GM18526 (cell line): ENCODE data around the gene HCN2.

Experiments
- POLR2A ChIP-seq: IDR thresholded peaks from 3 replicates; pipeline ENCODE4 v1.6.1; 2011; ENCODE audit not compliant: insufficient read length; ENCODE audit errors: extremely low read depth

Gene HCN2

GRCh38 chr19:590750-591098 lies 1.0 kb downstream of the HCN2 start:
- no peak for TF ChIP-seq POLR2A

GRCh38 chr19:591099-591958 lies 1.6 kb downstream of the HCN2 start:
- TF ChIP-seq POLR2A = no peak

GRCh38 chr19:592101-592500 lies 2.4 kb downstream of the HCN2 start:
- no peak for TF ChIP-seq POLR2A

- TF ChIP-seq POLR2A = no peak
Measured at GRCh38 chr19:593055-593454, 3.4 kb downstream of the HCN2 start.

GRCh38 chr19:593505-593904 lies 3.8 kb downstream of the HCN2 start:
- no peak for TF ChIP-seq POLR2A

GRCh38 chr19:594265-594870 lies 4.7 kb downstream of the HCN2 start:
- TF ChIP-seq POLR2A = no peak

- TF ChIP-seq POLR2A = no peak
Measured at GRCh38 chr19:595326-596262, 5.9 kb downstream of the HCN2 start.

GRCh38 chr19:596263-596655 lies 6.6 kb downstream of the HCN2 start:
- no peak for TF ChIP-seq POLR2A

GRCh38 chr19:597406-598315 lies 8.0 kb downstream of the HCN2 start:
- TF ChIP-seq POLR2A = no peak

- no peak for TF ChIP-seq POLR2A
Measured at GRCh38 chr19:601310-601709, 11.6 kb downstream of the HCN2 start.

- no peak for TF ChIP-seq POLR2A
Measured at GRCh38 chr19:601790-602189, 12.1 kb downstream of the HCN2 start.

GRCh38 chr19:602391-603301 lies 13.0 kb downstream of the HCN2 start:
- no peak for TF ChIP-seq POLR2A

- TF ChIP-seq POLR2A = no peak
Measured at GRCh38 chr19:604355-604754, 14.7 kb downstream of the HCN2 start.

- no peak for TF ChIP-seq POLR2A
Measured at GRCh38 chr19:607301-608154, 17.8 kb downstream of the HCN2 start.
